Vagina (tissue), 2 donors: ENCODE data around the gene SLC6A6.

Experiments
- CTCF ChIP-seq, 3 experiments: fragments of 450-650 bp in 2 of 3; fragments of 200-600 bp in 1 of 3; sonication (generic) in 1 of 3; IDR thresholded peaks; one replicate each; pipeline ENCODE4 v1.5.1; 2017 to 2019; ENCODE audit warnings: antibody characterized with exemption in 3 of 3, mild to moderate bottlenecking in 2 of 3, moderate library complexity in 2 of 3
- POLR2A ChIP-seq, 2 donors: fragments of 450-650 bp; IDR thresholded peaks; one replicate each; pipeline ENCODE4 v1.6.1; 2017; ENCODE audit warnings: antibody characterized with exemption in 2 of 2, mild to moderate bottlenecking in 2 of 2, moderate library complexity in 2 of 2

GRCh38 chr3:14362890-14363289, 39.5 kb upstream of the SLC6A6 start:
- TF ChIP-seq CTCF (IDR thresholded peaks at IDR 0.05) (no peak), POLR2A (IDR thresholded peaks at IDR 0.05) (no peak)
